ENCODE measurements around the gene CUL9.

GRCh38 chr6:43193929-43194328, 11.9 kb downstream of the CUL9 start:
- TF ChIP-seq CTCF (IDR thresholded peaks at IDR 0.05) (no peak), POLR2A (IDR thresholded peaks at IDR 0.05) (no peak)

Data from esophagus squamous epithelium (tissue), 4 donors.